Neural cell (in vitro differentiated cells): ENCODE data around the gene PHLDA1. TPM values are rescaled to one million over a fixed set of nuclear protein-coding genes. Genes with fewer than 3 reads are reported as not detected.

ENCODE experiments used
- H2AFZ ChIP-seq: fragments of 200-600, 300-800 bp; sonication (generic), shearing (Covaris generic); 2 replicates; pipeline ENCODE4 v1.6.0; 2014; ENCODE audit warnings: low read depth, mild to moderate bottlenecking, antibody characterized with exemption, low read length, moderate library complexity
- H3F3A ChIP-seq: fragments of 200-600 bp; shearing (Covaris generic); 2 replicates; pipeline ENCODE4 v1.6.1; 2016; ENCODE audit warnings: mild to moderate bottlenecking, moderate library complexity, mixed read lengths, antibody characterized with exemption, low read length; ENCODE audit not compliant: insufficient read depth, poor library complexity, severe bottlenecking
- H3K27ac ChIP-seq: fragments of 200-600, 300-800 bp; sonication (generic), shearing (Covaris generic); 2 replicates; pipeline ENCODE4 v1.5.1; 2014; ENCODE audit warnings: mild to moderate bottlenecking, low read length, moderate library complexity
- H3K27me3 ChIP-seq: fragments of 300-800, 200-600 bp; sonication (generic), shearing (Covaris generic); 2 replicates; pipeline ENCODE4 v1.6.0; 2014; ENCODE audit warnings: mild to moderate bottlenecking, low read depth, low read length, moderate library complexity; ENCODE audit not compliant: insufficient read depth
- H3K36me3 ChIP-seq: fragments of 300-800, 200-600 bp; sonication (generic), shearing (Covaris generic); 2 replicates; pipeline ENCODE4 v1.5.1; 2014; ENCODE audit warnings: mild to moderate bottlenecking, antibody characterized with exemption, low read length, moderate library complexity; ENCODE audit not compliant: insufficient read depth
- H3K4me2 ChIP-seq: fragments of 300-800, 200-600 bp; sonication (generic), shearing (Covaris generic); 2 replicates; pipeline ENCODE4 v1.6.0; 2014; ENCODE audit warnings: mild to moderate bottlenecking, low read length
- H3K4me3 ChIP-seq: fragments of 300-800, 200-600 bp; sonication (generic), shearing (Covaris generic); 2 replicates; pipeline ENCODE4 v1.5.1; 2014; ENCODE audit warnings: mild to moderate bottlenecking, low read length, moderate library complexity
- H3K79me2 ChIP-seq: fragments of 200-600 bp; shearing (Covaris generic); replicated peaks from 2 replicates; pipeline ENCODE4 v1.6.0; 2014; ENCODE audit warnings: mild to moderate bottlenecking, low read length, moderate library complexity; ENCODE audit not compliant: insufficient read depth
- H3K9ac ChIP-seq: fragments of 300-800, 200-600 bp; sonication (generic), shearing (Covaris generic); 2 replicates; pipeline ENCODE4 v1.6.1; 2016; ENCODE audit warnings: mild to moderate bottlenecking, low read length, mixed read lengths
- H3K9me2 ChIP-seq: fragments of 200-600 bp; shearing (Covaris generic); 2 replicates; pipeline ENCODE4 v1.6.1; 2016; ENCODE audit warnings: mild to moderate bottlenecking, low read length, mixed read lengths; ENCODE audit not compliant: insufficient read depth
- H3K9me3 ChIP-seq: fragments of 200-600, 300-800 bp; sonication (generic), shearing (Covaris generic); 2 replicates; pipeline ENCODE4 v1.6.1; 2016; ENCODE audit warnings: mild to moderate bottlenecking, mixed run types, low read length, moderate library complexity, mixed read lengths
- H4K20me1 ChIP-seq: fragments of 200-600 bp; shearing (Covaris generic); 2 replicates; pipeline ENCODE4 v1.6.1; 2016; ENCODE audit warnings: mild to moderate bottlenecking, mixed run types; ENCODE audit not compliant: insufficient read depth
- EP300 ChIP-seq: fragments of 450-650 bp; conservative IDR thresholded peaks from 2 replicates; pipeline ENCODE4 v1.6.1; 2014; ENCODE audit warnings: antibody characterized with exemption, mild to moderate bottlenecking, moderate library complexity; ENCODE audit not compliant: poor library complexity, severe bottlenecking
- EZH2 ChIP-seq: fragments of 200-600, 300-800 bp; shearing (Covaris generic), sonication (generic); IDR thresholded peaks from 2 replicates; pipeline ENCODE4 v1.6.1; 2014; ENCODE audit warnings: antibody characterized with exemption, low read length, borderline replicate concordance, mild to moderate bottlenecking; ENCODE audit not compliant: insufficient read depth, poor library complexity, severe bottlenecking
- MXI1 ChIP-seq: fragments of 450-650 bp; conservative IDR thresholded peaks from 2 replicates; pipeline ENCODE4 v1.6.1; 2014; ENCODE audit warnings: antibody characterized with exemption, mild to moderate bottlenecking; ENCODE audit not compliant: poor library complexity, severe bottlenecking
- POLR2AphosphoS5 ChIP-seq: IDR thresholded peaks from 2 replicates; pipeline ENCODE4 v1.6.1; 2012
- RAD21 ChIP-seq: fragments of 450-650 bp; conservative IDR thresholded peaks from 2 replicates; pipeline ENCODE4 v1.6.1; 2014; ENCODE audit warnings: antibody characterized with exemption, mild to moderate bottlenecking, moderate library complexity
- SMC3 ChIP-seq: fragments of 450-650 bp; conservative IDR thresholded peaks from 2 replicates; pipeline ENCODE4 v1.6.1; 2014; ENCODE audit warnings: antibody characterized with exemption, mild to moderate bottlenecking, moderate library complexity; ENCODE audit not compliant: poor library complexity
- TAF1 ChIP-seq: IDR thresholded peaks from 2 replicates; pipeline ENCODE4 v1.6.1; 2012; ENCODE audit warnings: low read depth
- polyA plus RNA-seq: library from polyadenylated mRNA; depleted of rRNA; stranded (reverse); fragments of >200 nt; gene quantifications from 2 replicates; pipeline ENCODE4 v1.2.3, GENCODE V29; 2014
- TF ChIP-seq, protein P1 (sequence below): IDR thresholded peaks from 2 replicates; pipeline ENCODE4 v1.6.1; 2012; ENCODE audit warnings: borderline replicate concordance
- TF ChIP-seq, protein P2 (sequence below): fragments of 450-650 bp; IDR thresholded peaks from 2 replicates; pipeline ENCODE4 v1.5.1; 2014; ENCODE audit warnings: antibody characterized with exemption, mild to moderate bottlenecking, moderate library complexity; ENCODE audit not compliant: poor library complexity, severe bottlenecking

The PHLDA1 gene
- polyA plus RNA-seq, 1 donor from 2014 or later: 8.5 TPM

DNA sequence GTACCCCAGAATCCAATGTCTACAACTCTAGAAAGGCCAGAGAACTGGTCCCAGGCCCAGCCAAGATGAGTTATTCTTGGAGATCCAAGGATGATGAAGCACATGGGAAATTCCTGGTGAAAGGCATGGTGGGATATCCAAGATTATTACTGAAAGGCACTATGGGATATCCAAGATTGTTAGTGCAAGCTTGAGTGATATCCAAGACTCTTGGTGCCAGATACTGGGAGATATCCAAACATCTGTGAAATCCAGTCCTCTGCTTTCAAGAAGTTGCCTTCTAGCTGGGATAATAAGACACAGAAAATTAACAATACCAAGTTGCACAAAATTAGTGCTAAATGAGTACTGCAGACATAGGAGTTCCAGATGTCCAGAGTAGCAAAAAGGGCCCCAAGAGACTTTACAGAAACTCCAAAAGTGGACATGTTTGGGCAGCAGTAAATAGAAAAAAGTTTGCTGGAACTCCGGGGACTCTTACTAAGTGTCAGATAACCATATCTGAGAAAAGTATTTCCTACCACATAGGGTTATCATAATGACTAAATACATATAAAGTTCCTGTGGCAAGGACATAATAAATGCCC, 34.6 kb downstream of the PHLDA1 start:
- H3K27me3 ChIP-seq: no peaks in the 10 kb centered on the region
- no peak for TF ChIP-seq EZH2
- TF ChIP-seq MXI1: no peak
- TF ChIP-seq SMC3: no peak
- TF ChIP-seq POLR2AphosphoS5: no peak
- TF ChIP-seq, protein P1, sequence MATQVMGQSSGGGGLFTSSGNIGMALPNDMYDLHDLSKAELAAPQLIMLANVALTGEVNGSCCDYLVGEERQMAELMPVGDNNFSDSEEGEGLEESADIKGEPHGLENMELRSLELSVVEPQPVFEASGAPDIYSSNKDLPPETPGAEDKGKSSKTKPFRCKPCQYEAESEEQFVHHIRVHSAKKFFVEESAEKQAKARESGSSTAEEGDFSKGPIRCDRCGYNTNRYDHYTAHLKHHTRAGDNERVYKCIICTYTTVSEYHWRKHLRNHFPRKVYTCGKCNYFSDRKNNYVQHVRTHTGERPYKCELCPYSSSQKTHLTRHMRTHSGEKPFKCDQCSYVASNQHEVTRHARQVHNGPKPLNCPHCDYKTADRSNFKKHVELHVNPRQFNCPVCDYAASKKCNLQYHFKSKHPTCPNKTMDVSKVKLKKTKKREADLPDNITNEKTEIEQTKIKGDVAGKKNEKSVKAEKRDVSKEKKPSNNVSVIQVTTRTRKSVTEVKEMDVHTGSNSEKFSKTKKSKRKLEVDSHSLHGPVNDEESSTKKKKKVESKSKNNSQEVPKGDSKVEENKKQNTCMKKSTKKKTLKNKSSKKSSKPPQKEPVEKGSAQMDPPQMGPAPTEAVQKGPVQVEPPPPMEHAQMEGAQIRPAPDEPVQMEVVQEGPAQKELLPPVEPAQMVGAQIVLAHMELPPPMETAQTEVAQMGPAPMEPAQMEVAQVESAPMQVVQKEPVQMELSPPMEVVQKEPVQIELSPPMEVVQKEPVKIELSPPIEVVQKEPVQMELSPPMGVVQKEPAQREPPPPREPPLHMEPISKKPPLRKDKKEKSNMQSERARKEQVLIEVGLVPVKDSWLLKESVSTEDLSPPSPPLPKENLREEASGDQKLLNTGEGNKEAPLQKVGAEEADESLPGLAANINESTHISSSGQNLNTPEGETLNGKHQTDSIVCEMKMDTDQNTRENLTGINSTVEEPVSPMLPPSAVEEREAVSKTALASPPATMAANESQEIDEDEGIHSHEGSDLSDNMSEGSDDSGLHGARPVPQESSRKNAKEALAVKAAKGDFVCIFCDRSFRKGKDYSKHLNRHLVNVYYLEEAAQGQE: no peak
- no peak for TF ChIP-seq TAF1
- TF ChIP-seq, protein P2, sequence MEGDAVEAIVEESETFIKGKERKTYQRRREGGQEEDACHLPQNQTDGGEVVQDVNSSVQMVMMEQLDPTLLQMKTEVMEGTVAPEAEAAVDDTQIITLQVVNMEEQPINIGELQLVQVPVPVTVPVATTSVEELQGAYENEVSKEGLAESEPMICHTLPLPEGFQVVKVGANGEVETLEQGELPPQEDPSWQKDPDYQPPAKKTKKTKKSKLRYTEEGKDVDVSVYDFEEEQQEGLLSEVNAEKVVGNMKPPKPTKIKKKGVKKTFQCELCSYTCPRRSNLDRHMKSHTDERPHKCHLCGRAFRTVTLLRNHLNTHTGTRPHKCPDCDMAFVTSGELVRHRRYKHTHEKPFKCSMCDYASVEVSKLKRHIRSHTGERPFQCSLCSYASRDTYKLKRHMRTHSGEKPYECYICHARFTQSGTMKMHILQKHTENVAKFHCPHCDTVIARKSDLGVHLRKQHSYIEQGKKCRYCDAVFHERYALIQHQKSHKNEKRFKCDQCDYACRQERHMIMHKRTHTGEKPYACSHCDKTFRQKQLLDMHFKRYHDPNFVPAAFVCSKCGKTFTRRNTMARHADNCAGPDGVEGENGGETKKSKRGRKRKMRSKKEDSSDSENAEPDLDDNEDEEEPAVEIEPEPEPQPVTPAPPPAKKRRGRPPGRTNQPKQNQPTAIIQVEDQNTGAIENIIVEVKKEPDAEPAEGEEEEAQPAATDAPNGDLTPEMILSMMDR: no peak
- no peak for TF ChIP-seq RAD21
- no peak for TF ChIP-seq EP300
- H3F3A ChIP-seq: no peaks in the 10 kb centered on the region
- H3K27ac ChIP-seq: no peak overlapping the region
- no peaks in the 10 kb centered on the region for H3K79me2 ChIP-seq
- H3K4me3 ChIP-seq: no peak overlapping the region
- H3K9ac ChIP-seq: no peak overlapping the region
- H3K9me3 ChIP-seq: no peaks in the 10 kb centered on the region
- no peak overlapping the region for H3K4me2 ChIP-seq
- no peaks in the 10 kb centered on the region for H3K36me3 ChIP-seq
- H3K9me2 ChIP-seq: no peaks in the 10 kb centered on the region
- H2AFZ ChIP-seq: no peak overlapping the region
- H4K20me1 ChIP-seq: no peaks in the 10 kb centered on the region

DNA sequence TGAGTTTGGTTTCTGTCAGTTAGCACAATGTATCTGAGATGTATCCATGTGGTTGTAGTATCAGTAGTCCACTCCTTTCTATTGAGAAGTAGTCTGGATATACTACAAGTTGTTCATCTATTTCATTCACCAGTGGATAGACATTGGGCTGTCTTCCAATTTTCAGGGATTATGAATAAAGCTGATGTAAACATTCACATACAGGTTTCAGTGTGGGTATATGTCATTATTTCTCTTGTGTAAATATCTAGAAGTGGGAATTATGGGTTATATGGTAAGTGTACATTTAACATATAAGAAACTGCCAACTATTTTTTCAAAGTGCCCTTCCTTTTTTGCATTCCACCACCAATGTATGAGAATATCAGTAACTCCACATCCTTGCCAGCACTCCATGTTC, 35.9 kb downstream of the PHLDA1 start:
- Histone ChIP-seq H3K79me2 (no peaks in the 10 kb centered on the region), H3K9me2 (no peaks in the 10 kb centered on the region), H2AFZ (no peak overlapping the region), H3K9me3 (no peaks in the 10 kb centered on the region), H3K27ac (no peak overlapping the region), H3K36me3 (no peaks in the 10 kb centered on the region), H3K27me3 (no peaks in the 10 kb centered on the region), H3K4me2 (no peak overlapping the region), H4K20me1 (no peaks in the 10 kb centered on the region), H3K4me3 (no peak overlapping the region), H3F3A (no peaks in the 10 kb centered on the region), H3K9ac (no peak overlapping the region)
- TF ChIP-seq RAD21: no peak
- TF ChIP-seq, protein P1: no peak
- no peak for TF ChIP-seq TAF1
- no peak for TF ChIP-seq EP300
- TF ChIP-seq, protein P2: no peak
- no peak for TF ChIP-seq MXI1
- no peak for TF ChIP-seq SMC3
- TF ChIP-seq EZH2: no peak
- no peak for TF ChIP-seq POLR2AphosphoS5
